IMR-90 (cell line): ENCODE measurements around the gene MMAA. TPM values are rescaled to one million over a fixed set of nuclear protein-coding genes. Genes with fewer than 3 reads are reported as not detected.
"Not testable (repeated sequence)": the region's sequence is repeated elsewhere in the genome, so short reads cannot be mapped to it uniquely, and the experiment has no call there.

ENCODE experiments used
- ATAC-seq: fragments of 200-7000 bp; cut with Tn5 transposase; 2 replicates; pipeline ENCODE4 v1.9.1; 2020; ENCODE audit warnings: low read depth, mild to moderate bottlenecking, moderate library complexity
- BruUV-seq: library from RNA; stranded (reverse); fragments of 400-500 nt; replicated peaks from 2 replicates; lab custom pipeline; 2021; lab: Mats Ljungman, UMichigan
- CTCF ChIA-PET: fragments of 300-600 bp; formaldehyde crosslinking; extraction: SDS; loops from one replicate; lab custom pipeline; 2021; ENCODE audit warnings: antibody characterized with exemption; lab: Yijun Ruan, JAX
- POLR2A ChIA-PET: fragments of 300-600 bp; sonication (Branson Sonifier 250); formaldehyde crosslinking; loops from one replicate; lab custom pipeline; 2022; ENCODE audit warnings: antibody characterized with exemption; ENCODE audit not compliant: unreplicated experiment; lab: Charles Lee
- DNase-seq: peaks from one replicate; pipeline ENCODE4 v3.0.0; 2013
- H2AFZ ChIP-seq: replicated peaks from 2 replicates; pipeline ENCODE3; 2013; ENCODE audit warnings: low read length, mild to moderate bottlenecking; ENCODE audit not compliant: poor library complexity
- H2AK5ac ChIP-seq: 2 replicates; pipeline ENCODE4 v1.6.1; 2013; ENCODE audit warnings: low read depth, low read length, inconsistent platforms
- H2AK9ac ChIP-seq: replicated peaks from 2 replicates; pipeline ENCODE3; 2013; ENCODE audit warnings: mild to moderate bottlenecking, low read depth, low read length, moderate library complexity; ENCODE audit not compliant: poor library complexity
- H2BK120ac ChIP-seq: 2 replicates; pipeline ENCODE4 v1.6.1; 2013; ENCODE audit warnings: low read depth, low read length, inconsistent platforms
- H2BK15ac ChIP-seq: 3 replicates; pipeline ENCODE4 v1.6.1; 2013; ENCODE audit warnings: low read depth, low read length, inconsistent platforms
- H2BK20ac ChIP-seq: 2 replicates; pipeline ENCODE4 v1.6.1; 2013; ENCODE audit warnings: low read depth, mild to moderate bottlenecking, inconsistent platforms, low read length, moderate library complexity
- H2BK5ac ChIP-seq: 2 replicates; pipeline ENCODE4 v1.6.1; 2013; ENCODE audit warnings: mild to moderate bottlenecking, low read depth, low read length, inconsistent platforms; ENCODE audit not compliant: poor library complexity, severe bottlenecking
- H3K14ac ChIP-seq: replicated peaks from 2 replicates; pipeline ENCODE4 v1.6.1; 2013; ENCODE audit warnings: low read depth, low read length, inconsistent platforms
- H3K18ac ChIP-seq: 2 replicates; pipeline ENCODE4 v1.6.1; 2013; ENCODE audit warnings: low read depth, low read length, control low read depth
- H3K23ac ChIP-seq: 2 replicates; pipeline ENCODE4 v1.6.1; 2013; ENCODE audit warnings: low read depth, low read length, inconsistent platforms
- H3K27ac ChIP-seq: 2 replicates; pipeline ENCODE4 v1.5.1; 2013; ENCODE audit warnings: mild to moderate bottlenecking, control low read depth, low read length; ENCODE audit not compliant: insufficient read depth
- H3K27me3 ChIP-seq: 2 replicates; pipeline ENCODE4 v1.6.1; 2013; ENCODE audit warnings: low read length; ENCODE audit not compliant: control insufficient read depth, insufficient read depth
- H3K36me3 ChIP-seq: 2 replicates; pipeline ENCODE4 v1.6.1; 2013; ENCODE audit warnings: low read length, mixed read lengths; ENCODE audit not compliant: control insufficient read depth, insufficient read depth
- H3K4ac ChIP-seq: 2 replicates; pipeline ENCODE4 v1.6.1; 2013; ENCODE audit warnings: low read depth, low read length, inconsistent platforms
- H3K4me1 ChIP-seq: 2 replicates; pipeline ENCODE4 v1.6.1; 2013; ENCODE audit warnings: low read length, mixed read lengths; ENCODE audit not compliant: control insufficient read depth, insufficient read depth
- H3K4me2 ChIP-seq: 2 replicates; pipeline ENCODE4 v1.6.1; 2013; ENCODE audit warnings: low read depth, mild to moderate bottlenecking, control low read depth, low read length, moderate library complexity
- H3K4me3 ChIP-seq: 2 replicates; pipeline ENCODE4 v1.5.1; 2013; ENCODE audit warnings: low read depth, mild to moderate bottlenecking, control low read depth, low read length, moderate library complexity; ENCODE audit not compliant: insufficient read depth
- H3K56ac ChIP-seq: 2 replicates; pipeline ENCODE4 v1.6.1; 2013; ENCODE audit warnings: low read length, inconsistent platforms; ENCODE audit not compliant: insufficient read depth; ENCODE audit errors: extremely low read depth
- H3K79me1 ChIP-seq, 2 experiments: 2 replicates each; pipeline ENCODE4 v1.6.1; 2013; ENCODE audit warnings: low read length in 2 of 2, inconsistent platforms in 1 of 2, low read depth in 1 of 2
- H3K9ac ChIP-seq: 2 replicates; pipeline ENCODE4 v1.6.1; 2013; ENCODE audit warnings: low read depth, low read length, control low read depth
- H3K9me1 ChIP-seq: 2 replicates; pipeline ENCODE4 v1.6.1; 2013; ENCODE audit warnings: low read length, inconsistent platforms; ENCODE audit not compliant: insufficient read depth
- H3K9me3 ChIP-seq: 2 replicates; pipeline ENCODE4 v1.6.1; 2013; ENCODE audit warnings: low read length; ENCODE audit not compliant: control insufficient read depth, insufficient read depth
- H4K20me1 ChIP-seq: 2 replicates; pipeline ENCODE4 v1.6.1; 2013; ENCODE audit warnings: low read length, inconsistent platforms; ENCODE audit not compliant: insufficient read depth
- H4K5ac ChIP-seq: 2 replicates; pipeline ENCODE4 v1.6.1; 2013; ENCODE audit warnings: mild to moderate bottlenecking, low read depth, low read length, control low read depth
- H4K8ac ChIP-seq, 2 experiments: 2 replicates each; pipeline ENCODE4 v1.6.1; 2013; ENCODE audit warnings: low read depth in 2 of 2, low read length in 2 of 2, control low read depth in 1 of 2, inconsistent platforms in 1 of 2
- H4K91ac ChIP-seq: 2 replicates; pipeline ENCODE4 v1.6.1; 2013; ENCODE audit warnings: low read depth, low read length, inconsistent platforms; ENCODE audit not compliant: insufficient read depth
- CEBPB ChIP-seq: IDR thresholded peaks from 2 replicates; pipeline ENCODE4 v1.6.1; 2012; ENCODE audit warnings: low read depth, low read length, improper control_type of control experiment
- MAZ ChIP-seq: IDR thresholded peaks from 2 replicates; pipeline ENCODE4 v1.6.1; 2012; ENCODE audit warnings: low read depth, mild to moderate bottlenecking, low read length, improper control_type of control experiment, moderate library complexity, borderline replicate concordance
- RFX5 ChIP-seq: IDR thresholded peaks from 2 replicates; pipeline ENCODE4 v1.8.0; 2012; ENCODE audit warnings: low read depth, mild to moderate bottlenecking, low read length, moderate library complexity
- WGBS, 2 experiments: methylation state at CpG; one replicate each; pipeline versions ENCODE4 v1.1.5 to v1.1.7; 2013; ENCODE audit warnings: missing lambda C conversion rate in 2 of 2; ENCODE audit not compliant: insufficient read length in 1 of 2; ENCODE audit errors: extremely low coverage in 2 of 2; 5-methylcytosine and 5-hydroxymethylcytosine counted together
- dilution Hi-C: fragments of 300-500 bp; cut with HindIII; formaldehyde crosslinking; loops from one replicate; pipeline ENCODE4 v1.14.3; 2018; ENCODE audit warnings: low sequenced_read_pairs; ENCODE audit not compliant: unreplicated experiment
- in situ Hi-C: fragments of 300-500 bp; cut with MboI; formaldehyde crosslinking; loops from 3 replicates; pipeline ENCODE4 v1.14.3; 2019; ENCODE audit warnings: low sequenced_read_pairs, inconsistent platforms, mixed read lengths
- intact Hi-C: fragments of 100-400 bp; cut with micrococcal nuclease; formaldehyde crosslinking; loops from 2 replicates; pipeline ENCODE4 v1.10.0; 2022
- polyA plus RNA-seq, 3 experiments: library from polyadenylated mRNA; depleted of rRNA; stranded (reverse); fragments of >200 nt; gene quantifications; 2 replicates each; pipeline ENCODE4 v1.2.3, GENCODE V29; 2012; ENCODE audit warnings: low replicate concordance in 1 of 3
- total RNA-seq: library from RNA; depleted of rRNA; stranded (reverse); fragments of >200 nt; gene quantifications from 2 replicates; pipeline ENCODE4 v1.2.3, GENCODE V29; 2012

MMAA gene
- total and polyA plus RNA-seq, 2 of the 4 experiments (the other 2 are of a cell fraction): 4.4 to 5.2 TPM

GRCh38 chr4:145639186-145639698, 20.1 kb downstream of the MMAA start:
- Histone ChIP-seq H2BK5ac (no peak overlapping the region), H3K18ac (no peak overlapping the region), H3K27me3 (no peaks in the 10 kb centered on the region), H3K56ac (no peak overlapping the region), H3K4me3 (no peak overlapping the region), H3K9ac (no peak overlapping the region), H4K91ac (no peak overlapping the region), H3K36me3 (peaks cover 1% of the 10 kb centered on the region; the same call in 1 of the 2 replicates), H3K4ac (no peak overlapping the region), H3K14ac (no peak overlapping the region), H2AK9ac (no peak overlapping the region), H3K23ac (no peak overlapping the region), H4K5ac (no peak overlapping the region), H3K4me1 (peaks cover 2% of the 10 kb centered on the region; the same call in 1 of the 2 replicates), H3K27ac (no peak overlapping the region), H3K79me1 (no peaks in the 10 kb centered on the region; a peak in 1 of 4 replicates), H2BK15ac (no peak overlapping the region), H3K4me2 (no peak overlapping the region), H3K9me3 (no peaks in the 10 kb centered on the region), H2BK120ac (no peak overlapping the region), H3K9me1 (no peaks in the 10 kb centered on the region), H4K20me1 (no peaks in the 10 kb centered on the region), H2BK20ac (no peak overlapping the region), H2AK5ac (no peak overlapping the region), H4K8ac (no peak overlapping the region), H2AFZ (no peak overlapping the region)
- in situ Hi-C loops (no loop called here), dilution Hi-C loops (no loop called here), intact Hi-C loops (no loop called here)
- ChIA-PET POLR2A (no interaction called here), CTCF (no interaction called here)
- WGBS, 2 experiments: no CpG with 5 or more reads among the region's 6 CpGs
- no peak for ATAC-seq
- TF ChIP-seq CEBPB (no peak), MAZ (no peak), RFX5 (no peak)
- no TSS peak for BruUV-seq
- DNase-seq: no peak

- H3K27ac ChIP-seq, H4K8ac ChIP-seq, H2AK5ac ChIP-seq, H2AK9ac ChIP-seq, H4K91ac ChIP-seq, H2BK120ac ChIP-seq, intact Hi-C loops, H3K56ac ChIP-seq, H4K20me1 ChIP-seq, H3K23ac ChIP-seq, H3K9me1 ChIP-seq, H2BK5ac ChIP-seq, H3K4me1 ChIP-seq, H3K9me3 ChIP-seq, BruUV-seq, H2AFZ ChIP-seq, H3K4me2 ChIP-seq, H3K9ac ChIP-seq, H2BK15ac ChIP-seq, H4K5ac ChIP-seq, H3K14ac ChIP-seq, H3K4ac ChIP-seq, H3K18ac ChIP-seq, in situ Hi-C loops, H2BK20ac ChIP-seq, POLR2A ChIA-PET, H3K79me1 ChIP-seq, H3K27me3 ChIP-seq, H3K36me3 ChIP-seq, H3K4me3 ChIP-seq, dilution Hi-C loops: not testable (repeated sequence)
- ATAC-seq (peak; percentile 66), DNase-seq (peak; percentile 80)
- no CpG with 5 or more reads among the region's 2 CpGs for WGBS, 2 experiments
- CTCF ChIA-PET: interaction anchor here (0.5 kb wide), 1 partner anchor 477 kb away, joined by 3 read pairs; no protein-coding TSS in a partner anchor
Measured at GRCh38 chr4:145640236-145640635, 21.1 kb downstream of the MMAA start.
